GM10248 (cell line): ENCODE results near the gene PACRG.

ENCODE experiments used
- CTCF ChIA-PET: fragments of 300-600 bp; sonication (Branson Sonifier 250); formaldehyde crosslinking; extraction: SDS; loops from one replicate; lab custom pipeline; 2021; ENCODE audit warnings: antibody characterized with exemption; lab: Yijun Ruan, JAX
- POLR2A ChIA-PET: fragments of 350-650 bp; sonication (Branson Sonifier 250); formaldehyde crosslinking; extraction: SDS; loops from one replicate; lab custom pipeline; 2020; ENCODE audit warnings: antibody characterized with exemption; lab: Yijun Ruan, JAX
- DNase-seq: peaks from one replicate; pipeline ENCODE4 v3.0.0; 2012; ENCODE audit errors: extremely low spot score
- CTCF ChIP-seq: IDR thresholded peaks from 2 replicates; pipeline ENCODE4 v1.5.1; 2012; ENCODE audit warnings: mild to moderate bottlenecking, low read depth; ENCODE audit errors: extremely low read depth, missing control alignments, control extremely low read depth

PACRG gene

GRCh38 chr6:162934844-162935243 is 207.1 kb downstream of the PACRG start:
- CTCF ChIA-PET: no interaction called here
- POLR2A ChIA-PET: no interaction called here
- TF ChIP-seq CTCF: no peak
- DNase-seq: no peak

- POLR2A ChIA-PET: no interaction called here
- no peak for TF ChIP-seq CTCF
- CTCF ChIA-PET: no interaction called here
- DNase-seq: no peak
Observed at GRCh38 chr6:162940426-162940825, 212.7 kb downstream of the PACRG start.

GRCh38 chr6:162941128-162941527 is 213.4 kb downstream of the PACRG start:
- TF ChIP-seq CTCF: no peak
- ChIA-PET POLR2A (no interaction called here), CTCF (interaction anchor here (1.3 kb wide), 1 partner anchor 24 kb away, joined by 3 read pairs; no protein-coding TSS in a partner anchor)
- DNase-seq: no peak

GRCh38 chr6:162942866-162943265 is 215.1 kb downstream of the PACRG start:
- TF ChIP-seq CTCF: no peak
- ChIA-PET POLR2A (no interaction called here), CTCF (no interaction called here)
- DNase-seq: no peak

GRCh38 chr6:162943369-162943768 is 215.6 kb downstream of the PACRG start:
- CTCF ChIA-PET: no interaction called here
- no peak for DNase-seq
- POLR2A ChIA-PET: no interaction called here
- TF ChIP-seq CTCF: no peak

GRCh38 chr6:162951164-162951743 is 223.5 kb downstream of the PACRG start:
- no peak for TF ChIP-seq CTCF
- CTCF ChIA-PET: interaction anchor here (0.9 kb wide), 1 partner anchor 10 kb away, joined by 3 read pairs; no protein-coding TSS in a partner anchor

More at GRCh38 chr6:162951164-162951743, 223.5 kb downstream of the PACRG start:
- POLR2A ChIA-PET: no interaction called here
- no peak for DNase-seq
